Neutrophil (primary cell): ENCODE data around the gene CENPB.

Source experiments
- H3K27ac ChIP-seq: fragments of 200-600 bp; sonication (generic); 2 replicates; pipeline ENCODE4 v1.5.1; 2016; ENCODE audit warnings: mild to moderate bottlenecking, moderate library complexity
- H3K27me3 ChIP-seq: fragments of 200-600 bp; sonication (generic); 2 replicates; pipeline ENCODE4 v1.6.0; 2016; ENCODE audit warnings: mild to moderate bottlenecking
- H3K36me3 ChIP-seq: fragments of 200-600 bp; sonication (generic); 2 replicates; pipeline ENCODE4 v1.5.1; 2017
- H3K4me1 ChIP-seq, 2 experiments: fragments of 200-600 bp in 1 of 2; sonication (generic) in 1 of 2; 1 replicate in 1 of 2; 2 replicates in 1 of 2; pipeline versions ENCODE4 v1.5.1 to v1.6.1; 2013 to 2016; ENCODE audit warnings: low read depth in 1 of 2, low read length in 1 of 2, mild to moderate bottlenecking in 1 of 2, moderate library complexity in 1 of 2; ENCODE audit not compliant: control insufficient read depth in 1 of 2, insufficient read depth in 1 of 2
- H3K4me3 ChIP-seq, 2 experiments: fragments of 200-600 bp in 1 of 2; sonication (generic) in 1 of 2; 1 replicate in 1 of 2; 2 replicates in 1 of 2; pipeline ENCODE4 v1.5.1; 2013 to 2016; ENCODE audit warnings: low read depth in 1 of 2, low read length in 1 of 2, mild to moderate bottlenecking in 1 of 2, moderate library complexity in 1 of 2
- H3K9me3 ChIP-seq: fragments of 200-600 bp; sonication (generic); 2 replicates; pipeline ENCODE4 v1.5.1; 2016
- CTCF ChIP-seq: fragments of 200-600 bp; sonication (generic); IDR thresholded peaks from 2 replicates; pipeline ENCODE4 v1.5.1; 2016; ENCODE audit warnings: antibody characterized with exemption

Gene CENPB

DNA sequence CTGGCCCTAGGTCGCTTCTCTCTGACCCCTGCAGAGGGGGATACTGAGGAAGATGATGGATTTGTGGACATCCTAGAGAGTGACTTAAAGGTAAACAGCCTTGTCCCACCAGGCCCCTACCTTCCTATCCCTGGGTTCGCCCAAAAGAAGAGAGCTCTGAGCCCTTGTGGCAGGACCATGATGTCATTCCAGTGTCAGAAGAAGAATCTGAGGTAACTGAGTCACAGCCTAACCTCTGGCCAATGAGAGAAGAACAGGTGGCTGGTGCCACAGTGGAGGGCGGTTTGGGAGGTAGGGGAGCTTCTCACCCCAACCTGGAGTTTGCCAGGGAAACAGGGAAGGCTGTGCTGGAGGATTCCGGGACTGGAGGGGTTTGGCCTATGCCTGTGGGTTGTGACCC is 14.8 kb upstream of the CENPB start:
- Histone ChIP-seq H3K27ac (no peak overlapping the region), H3K4me1 (peaks cover 10% of the 10 kb centered on the region in 2 experiments), H3K27me3 (no peaks in the 10 kb centered on the region), H3K9me3 (no peaks in the 10 kb centered on the region), H3K36me3 (peaks cover 56% of the 10 kb centered on the region), H3K4me3 (no peak overlapping the region)
- no peak for TF ChIP-seq CTCF

DNA sequence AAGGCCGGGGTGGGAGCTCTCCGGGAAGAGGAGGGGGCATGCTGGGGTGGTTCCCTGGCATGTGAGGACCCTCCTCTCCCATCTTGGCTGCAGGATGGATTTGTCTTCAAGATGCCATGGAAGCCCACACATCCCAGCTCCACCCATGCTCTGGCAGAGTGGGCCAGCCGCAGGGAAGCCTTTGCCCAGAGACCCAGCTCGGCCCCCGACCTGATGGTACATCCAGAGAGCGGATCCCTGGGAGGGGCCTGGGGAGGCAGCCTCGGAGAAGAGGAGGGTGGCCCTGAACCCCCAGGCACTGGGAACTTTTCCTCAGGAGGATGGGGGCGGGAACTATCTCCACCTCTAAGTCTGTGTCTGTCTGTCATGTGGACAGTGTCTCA is 14.3 kb upstream of the CENPB start:
- Histone ChIP-seq H3K4me3 (no peak overlapping the region), H3K4me1 (peaks cover 11 to 14% of the 10 kb centered on the region in 2 experiments), H3K27ac (no peak overlapping the region), H3K9me3 (no peaks in the 10 kb centered on the region), H3K36me3 (peaks cover 56% of the 10 kb centered on the region), H3K27me3 (no peaks in the 10 kb centered on the region)
- TF ChIP-seq CTCF = no peak

GRCh38 chr20:3800256-3800877 is 13.8 kb upstream of the CENPB start:
- H3K27ac ChIP-seq = no peak overlapping the region

DNA sequence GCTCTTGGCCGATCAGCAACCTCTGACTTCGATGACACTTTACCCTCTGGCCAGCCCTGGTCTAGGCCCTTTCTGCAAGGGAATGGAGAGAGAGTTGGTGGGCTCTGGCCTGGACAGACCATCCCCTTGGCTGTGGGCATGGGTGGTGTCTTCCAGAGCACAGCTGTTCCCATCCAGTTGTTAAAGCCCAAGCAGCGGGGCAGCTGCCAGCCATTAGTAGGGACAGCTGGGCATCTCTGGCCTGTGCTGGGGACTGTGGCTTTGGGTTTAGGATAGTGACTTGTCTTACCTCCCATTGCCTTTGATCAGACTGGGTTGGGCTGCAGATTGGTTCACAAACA is 12.3 kb upstream of the CENPB start:
- peaks cover 37% of the 10 kb centered on the region for H3K36me3 ChIP-seq
- peaks cover 18 to 20% of the 10 kb centered on the region in 2 experiments for H3K4me1 ChIP-seq

More at GRCh38 chr20:3800256-3800877, 13.8 kb upstream of the CENPB start:
- peaks cover 16 to 19% of the 10 kb centered on the region in 2 experiments for H3K4me1 ChIP-seq
- H3K27me3 ChIP-seq = no peaks in the 10 kb centered on the region
- H3K36me3 ChIP-seq = peaks cover 52% of the 10 kb centered on the region
- H3K4me3 ChIP-seq = no peak overlapping the region
- no peaks in the 10 kb centered on the region for H3K9me3 ChIP-seq
- no peak for TF ChIP-seq CTCF

GRCh38 chr20:3798373-3798768 is 11.8 kb upstream of the CENPB start:
- no peak overlapping the region for H3K27ac ChIP-seq
- H3K27me3 ChIP-seq = no peaks in the 10 kb centered on the region
- no peak overlapping the region for H3K4me3 ChIP-seq
- H3K4me1 ChIP-seq = peaks cover 18 to 20% of the 10 kb centered on the region in 2 experiments
- no peaks in the 10 kb centered on the region for H3K9me3 ChIP-seq
- peaks cover 32% of the 10 kb centered on the region for H3K36me3 ChIP-seq
- no peak for TF ChIP-seq CTCF

More for the DNA sequence above, 12.3 kb upstream of the CENPB start:
- H3K4me3 ChIP-seq = no peak overlapping the region
- no peaks in the 10 kb centered on the region for H3K9me3 ChIP-seq
- no peaks in the 10 kb centered on the region for H3K27me3 ChIP-seq
- no peak overlapping the region for H3K27ac ChIP-seq
- no peak for TF ChIP-seq CTCF
